Measurements from ENCODE around the gene ADNP2.

ADNP2 gene

DNA sequence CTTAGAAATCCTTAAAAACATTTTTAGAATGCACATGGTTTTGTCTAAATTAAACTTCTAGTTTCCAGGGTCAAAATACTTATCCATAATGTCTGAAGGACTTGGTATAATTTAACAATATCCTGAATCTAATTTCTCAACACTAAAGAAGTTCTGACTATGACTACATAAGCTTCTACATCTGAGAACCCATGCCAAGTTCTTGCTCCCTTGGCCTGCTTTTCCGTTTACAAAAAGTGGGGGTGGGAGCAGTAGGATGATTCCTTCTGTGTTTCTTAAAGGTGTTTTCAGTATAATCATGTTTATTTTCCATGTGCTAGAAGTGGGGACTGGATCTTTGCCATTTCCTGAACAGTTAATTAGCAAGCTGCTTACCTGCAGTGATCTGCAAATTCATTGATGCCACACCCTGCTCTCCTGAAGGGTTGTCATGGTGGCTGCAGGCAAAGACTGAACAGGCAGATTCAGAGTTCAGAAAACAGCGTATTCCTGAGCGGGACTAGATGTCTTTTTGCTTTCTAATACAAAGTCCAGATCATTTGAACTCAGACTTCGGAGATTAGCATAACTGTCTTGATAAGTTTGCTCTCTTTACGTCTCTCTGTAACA, 36.2 kb downstream of the ADNP2 start:
- no peak for TF ChIP-seq CTCF (conservative IDR thresholded peaks at IDR 0.05)
- no peak for TF ChIP-seq ZFX (IDR thresholded peaks at IDR 0.05)
- no peak overlapping the region for H3K27ac ChIP-seq

GRCh38 chr18:80147037-80147417, 38.0 kb downstream of the ADNP2 start:
- H3K27ac ChIP-seq = no peak overlapping the region; the same call in 1 of the 2 replicates
- TF ChIP-seq CTCF (conservative IDR thresholded peaks at IDR 0.05) (no peak), ZFX (IDR thresholded peaks at IDR 0.05) (no peak)

- H3K27ac ChIP-seq = peak overlapping the region; percentile 62
- no peak for TF ChIP-seq CTCF (conservative IDR thresholded peaks at IDR 0.05)
- no peak for TF ChIP-seq ZFX (IDR thresholded peaks at IDR 0.05)
Observed at GRCh38 chr18:80147418-80148325, 38.6 kb downstream of the ADNP2 start.

DNA sequence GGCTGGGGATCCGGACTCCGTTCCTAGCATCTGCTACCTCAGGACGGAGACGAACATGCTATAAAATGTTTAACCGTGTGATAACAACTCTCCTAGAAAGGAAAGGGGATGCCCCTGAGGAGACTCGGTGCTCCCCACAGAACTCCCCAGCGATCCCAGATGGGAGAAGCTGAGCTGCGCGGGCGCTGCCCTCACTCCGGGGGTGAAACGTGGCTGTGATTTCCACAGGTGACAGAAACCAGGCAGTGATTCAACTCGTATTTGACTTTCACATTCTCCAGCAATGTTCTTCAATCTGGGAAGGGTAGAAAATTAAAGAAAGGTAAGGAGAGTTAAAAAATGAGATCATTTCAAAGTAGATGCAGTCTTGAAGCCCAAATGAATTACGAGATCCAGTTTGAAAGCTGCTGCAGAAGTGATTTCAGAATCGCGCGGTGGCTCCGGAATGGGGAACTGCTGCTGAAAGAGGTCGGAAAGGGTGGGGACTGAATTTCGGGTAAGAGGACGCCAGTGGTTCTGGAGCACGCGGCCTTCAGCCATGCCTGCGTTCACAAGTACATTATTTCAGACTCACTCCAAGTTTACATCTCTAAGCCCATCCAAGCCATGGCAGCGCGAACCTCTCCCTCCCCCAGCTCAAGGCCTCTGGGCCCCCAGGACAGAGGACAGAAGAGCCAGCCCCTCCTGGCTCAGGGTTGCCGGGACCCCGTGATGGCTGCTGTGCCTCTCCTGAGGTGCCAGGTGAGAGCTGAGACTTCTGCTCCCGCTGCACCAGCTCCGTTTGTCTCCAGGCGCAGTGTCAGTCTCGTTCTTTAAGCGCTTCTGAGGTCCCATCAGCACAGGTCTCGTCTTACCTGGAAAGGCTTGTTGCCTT, 39.5 kb downstream of the ADNP2 start:
- peak overlapping the region; percentile 62 for H3K27ac ChIP-seq
- TF ChIP-seq CTCF (conservative IDR thresholded peaks at IDR 0.05) (no peak), ZFX (IDR thresholded peaks at IDR 0.05) (no peak)

DNA sequence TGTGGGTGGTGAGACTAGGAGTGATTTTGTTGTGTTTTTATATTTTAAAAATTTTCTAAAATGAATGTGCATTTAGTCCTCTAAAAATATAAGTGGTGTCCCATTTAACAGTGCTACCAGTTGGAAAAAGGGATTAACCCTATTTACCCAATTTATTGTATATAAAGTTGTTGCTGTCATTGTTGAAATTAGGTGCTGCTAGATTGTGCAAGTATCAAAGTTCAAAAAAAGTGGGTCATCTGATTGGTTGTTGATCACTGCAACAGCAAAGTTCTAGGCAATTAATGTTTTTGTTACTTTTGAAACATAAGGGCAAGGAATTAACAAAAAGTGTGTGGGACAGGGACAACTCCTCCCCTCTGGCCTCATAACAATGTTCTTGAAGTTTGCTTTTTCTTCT, 40.6 kb downstream of the ADNP2 start:
- H3K27ac ChIP-seq = no peak overlapping the region
- no peak for TF ChIP-seq ZFX (IDR thresholded peaks at IDR 0.05)
- no peak for TF ChIP-seq CTCF (conservative IDR thresholded peaks at IDR 0.05)

DNA sequence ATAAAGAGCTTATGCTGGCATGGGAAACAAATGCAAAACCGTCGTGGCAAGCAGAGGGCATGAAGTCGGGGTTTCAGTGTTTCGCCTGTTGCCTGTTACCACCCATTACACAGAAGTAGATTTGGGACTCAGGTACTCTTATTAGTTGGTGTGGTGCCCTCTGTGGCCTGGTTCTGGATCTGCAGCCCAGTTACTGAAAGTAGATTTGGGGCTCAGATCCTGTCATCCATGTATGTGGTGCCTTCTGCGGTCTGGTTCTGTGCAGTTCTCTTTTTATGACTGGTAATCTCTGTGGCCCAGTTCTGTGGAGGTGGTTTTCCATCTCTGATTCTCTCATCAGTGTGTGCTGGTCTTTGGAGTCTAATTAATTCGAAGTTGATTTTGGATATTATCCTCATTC, 45.2 kb downstream of the ADNP2 start:
- TF ChIP-seq ZFX (IDR thresholded peaks at IDR 0.05) (no peak), CTCF (conservative IDR thresholded peaks at IDR 0.05) (peak; percentile 60)
- H3K27ac ChIP-seq = no peak overlapping the region
